ENCODE results near the gene MRPL52. TPM values are rescaled to one million over a fixed set of nuclear protein-coding genes. Genes with fewer than 3 reads are reported as not detected.

MRPL52 gene
- total and polyA plus RNA-seq, 2 of the 13 experiments (the other 11 are each of a cell fraction or from before 2014, with no cell fraction given): 118 to 329 TPM

DNA sequence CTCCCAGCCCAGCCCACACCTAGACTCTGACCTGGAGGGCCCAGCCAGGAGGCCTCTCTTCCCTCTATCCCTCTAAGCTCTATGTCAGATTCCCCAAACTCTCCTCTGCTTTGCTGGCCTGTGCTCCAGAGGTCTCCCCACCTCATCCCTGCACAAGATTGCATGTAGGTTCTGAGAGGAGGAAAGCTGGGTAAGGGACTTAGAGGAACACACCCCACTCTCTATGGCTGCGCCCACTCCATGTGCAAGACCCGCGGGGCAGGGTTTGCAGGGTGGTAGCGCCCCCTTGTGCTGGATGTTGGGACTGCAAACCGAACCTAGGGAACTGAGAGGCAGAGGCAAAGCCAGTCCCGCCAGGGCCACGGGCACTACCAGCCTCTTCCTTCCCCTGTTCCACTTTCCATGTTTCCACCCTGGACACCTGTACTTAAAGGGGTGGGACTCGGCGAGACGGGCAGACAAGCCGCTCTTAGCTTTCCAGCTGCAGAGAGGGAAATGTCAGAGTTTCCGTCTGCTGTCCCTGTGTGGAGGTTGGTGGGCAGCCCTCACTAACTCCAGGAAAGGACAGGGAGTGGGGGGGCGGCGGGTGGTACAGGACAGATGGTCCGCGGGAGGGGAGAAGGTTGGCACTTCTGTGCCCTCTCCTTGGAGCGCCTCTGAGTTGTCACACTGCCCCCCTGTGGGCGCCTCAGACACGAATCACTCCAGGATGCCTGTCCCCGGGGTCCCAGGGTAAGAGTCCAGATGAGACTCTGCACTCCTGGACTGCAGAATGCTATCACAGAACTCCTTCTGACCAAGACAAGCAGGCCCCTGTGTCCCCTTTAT is 23.5 kb downstream of the MRPL52 start (continued):
- TF ChIP-seq, protein P1, sequence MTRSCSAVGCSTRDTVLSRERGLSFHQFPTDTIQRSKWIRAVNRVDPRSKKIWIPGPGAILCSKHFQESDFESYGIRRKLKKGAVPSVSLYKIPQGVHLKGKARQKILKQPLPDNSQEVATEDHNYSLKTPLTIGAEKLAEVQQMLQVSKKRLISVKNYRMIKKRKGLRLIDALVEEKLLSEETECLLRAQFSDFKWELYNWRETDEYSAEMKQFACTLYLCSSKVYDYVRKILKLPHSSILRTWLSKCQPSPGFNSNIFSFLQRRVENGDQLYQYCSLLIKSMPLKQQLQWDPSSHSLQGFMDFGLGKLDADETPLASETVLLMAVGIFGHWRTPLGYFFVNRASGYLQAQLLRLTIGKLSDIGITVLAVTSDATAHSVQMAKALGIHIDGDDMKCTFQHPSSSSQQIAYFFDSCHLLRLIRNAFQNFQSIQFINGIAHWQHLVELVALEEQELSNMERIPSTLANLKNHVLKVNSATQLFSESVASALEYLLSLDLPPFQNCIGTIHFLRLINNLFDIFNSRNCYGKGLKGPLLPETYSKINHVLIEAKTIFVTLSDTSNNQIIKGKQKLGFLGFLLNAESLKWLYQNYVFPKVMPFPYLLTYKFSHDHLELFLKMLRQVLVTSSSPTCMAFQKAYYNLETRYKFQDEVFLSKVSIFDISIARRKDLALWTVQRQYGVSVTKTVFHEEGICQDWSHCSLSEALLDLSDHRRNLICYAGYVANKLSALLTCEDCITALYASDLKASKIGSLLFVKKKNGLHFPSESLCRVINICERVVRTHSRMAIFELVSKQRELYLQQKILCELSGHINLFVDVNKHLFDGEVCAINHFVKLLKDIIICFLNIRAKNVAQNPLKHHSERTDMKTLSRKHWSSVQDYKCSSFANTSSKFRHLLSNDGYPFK (CRISPR knock-in tag; IDR thresholded peaks at IDR 0.05; ENCODE audit: borderline replicate concordance): peak; percentile 89
- TF ChIP-seq, protein P2, sequence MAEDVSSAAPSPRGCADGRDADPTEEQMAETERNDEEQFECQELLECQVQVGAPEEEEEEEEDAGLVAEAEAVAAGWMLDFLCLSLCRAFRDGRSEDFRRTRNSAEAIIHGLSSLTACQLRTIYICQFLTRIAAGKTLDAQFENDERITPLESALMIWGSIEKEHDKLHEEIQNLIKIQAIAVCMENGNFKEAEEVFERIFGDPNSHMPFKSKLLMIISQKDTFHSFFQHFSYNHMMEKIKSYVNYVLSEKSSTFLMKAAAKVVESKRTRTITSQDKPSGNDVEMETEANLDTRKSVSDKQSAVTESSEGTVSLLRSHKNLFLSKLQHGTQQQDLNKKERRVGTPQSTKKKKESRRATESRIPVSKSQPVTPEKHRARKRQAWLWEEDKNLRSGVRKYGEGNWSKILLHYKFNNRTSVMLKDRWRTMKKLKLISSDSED (CRISPR knock-in tag; IDR thresholded peaks at IDR 0.05): no peak
- TF ChIP-seq POLR2A (IDR thresholded peaks at IDR 0.05; ENCODE audit: insufficient read depth in 1 of 2, low read depth in 2 of 2, low read length in 2 of 2): no peak
- TF ChIP-seq GPN1 (CRISPR knock-in tag; IDR thresholded peaks at IDR 0.05; ENCODE audit: borderline replicate concordance): peak; percentile 91; the same call in 1 of the 2 replicates
- TF ChIP-seq ZFP36L1 (CRISPR knock-in tag; IDR thresholded peaks at IDR 0.05): peak; percentile 89
- TF ChIP-seq, protein P3, sequence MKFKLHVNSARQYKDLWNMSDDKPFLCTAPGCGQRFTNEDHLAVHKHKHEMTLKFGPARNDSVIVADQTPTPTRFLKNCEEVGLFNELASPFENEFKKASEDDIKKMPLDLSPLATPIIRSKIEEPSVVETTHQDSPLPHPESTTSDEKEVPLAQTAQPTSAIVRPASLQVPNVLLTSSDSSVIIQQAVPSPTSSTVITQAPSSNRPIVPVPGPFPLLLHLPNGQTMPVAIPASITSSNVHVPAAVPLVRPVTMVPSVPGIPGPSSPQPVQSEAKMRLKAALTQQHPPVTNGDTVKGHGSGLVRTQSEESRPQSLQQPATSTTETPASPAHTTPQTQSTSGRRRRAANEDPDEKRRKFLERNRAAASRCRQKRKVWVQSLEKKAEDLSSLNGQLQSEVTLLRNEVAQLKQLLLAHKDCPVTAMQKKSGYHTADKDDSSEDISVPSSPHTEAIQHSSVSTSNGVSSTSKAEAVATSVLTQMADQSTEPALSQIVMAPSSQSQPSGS (CRISPR knock-in tag; IDR thresholded peaks at IDR 0.05): peak; percentile 85; the same call in 1 of the 2 replicates
- no peak for TF ChIP-seq ZNF720 (CRISPR knock-in tag; IDR thresholded peaks at IDR 0.05)
- TF ChIP-seq ZBTB3 (CRISPR knock-in tag; IDR thresholded peaks at IDR 0.05; ENCODE audit: borderline replicate concordance, low read depth): 0 out of 2 replicates have a peak, but pooled peaks have one; percentile 86
- TF ChIP-seq ESRRA (CRISPR knock-in tag; IDR thresholded peaks at IDR 0.05; ENCODE audit: low read depth): peak; percentile 19; the same call in 1 of the 2 replicates
- TF ChIP-seq ZNF629 (CRISPR knock-in tag; conservative IDR thresholded peaks at IDR 0.05): 0 out of 2 replicates have a peak, but pooled peaks have one; percentile 14
- TF ChIP-seq, protein P4, sequence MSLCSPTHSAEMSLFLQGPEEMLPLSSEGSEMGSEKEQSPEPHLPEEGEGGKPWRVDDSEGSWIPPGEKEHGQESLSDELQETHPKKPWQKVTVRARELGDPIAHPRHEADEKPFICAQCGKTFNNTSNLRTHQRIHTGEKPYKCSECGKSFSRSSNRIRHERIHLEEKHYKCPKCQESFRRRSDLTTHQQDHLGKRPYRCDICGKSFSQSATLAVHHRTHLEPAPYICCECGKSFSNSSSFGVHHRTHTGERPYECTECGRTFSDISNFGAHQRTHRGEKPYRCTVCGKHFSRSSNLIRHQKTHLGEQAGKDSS (CRISPR knock-in tag; IDR thresholded peaks at IDR 0.05; ENCODE audit: borderline replicate concordance, low read depth): peak; percentile 99
- TF ChIP-seq ZSCAN29 (CRISPR knock-in tag; conservative IDR thresholded peaks at IDR 0.05): peak; percentile 88; the same call in 1 of the 2 replicates
- TF ChIP-seq CBFB (CRISPR knock-in tag; IDR thresholded peaks at IDR 0.05): peak; percentile 78
- TF ChIP-seq, protein P5, sequence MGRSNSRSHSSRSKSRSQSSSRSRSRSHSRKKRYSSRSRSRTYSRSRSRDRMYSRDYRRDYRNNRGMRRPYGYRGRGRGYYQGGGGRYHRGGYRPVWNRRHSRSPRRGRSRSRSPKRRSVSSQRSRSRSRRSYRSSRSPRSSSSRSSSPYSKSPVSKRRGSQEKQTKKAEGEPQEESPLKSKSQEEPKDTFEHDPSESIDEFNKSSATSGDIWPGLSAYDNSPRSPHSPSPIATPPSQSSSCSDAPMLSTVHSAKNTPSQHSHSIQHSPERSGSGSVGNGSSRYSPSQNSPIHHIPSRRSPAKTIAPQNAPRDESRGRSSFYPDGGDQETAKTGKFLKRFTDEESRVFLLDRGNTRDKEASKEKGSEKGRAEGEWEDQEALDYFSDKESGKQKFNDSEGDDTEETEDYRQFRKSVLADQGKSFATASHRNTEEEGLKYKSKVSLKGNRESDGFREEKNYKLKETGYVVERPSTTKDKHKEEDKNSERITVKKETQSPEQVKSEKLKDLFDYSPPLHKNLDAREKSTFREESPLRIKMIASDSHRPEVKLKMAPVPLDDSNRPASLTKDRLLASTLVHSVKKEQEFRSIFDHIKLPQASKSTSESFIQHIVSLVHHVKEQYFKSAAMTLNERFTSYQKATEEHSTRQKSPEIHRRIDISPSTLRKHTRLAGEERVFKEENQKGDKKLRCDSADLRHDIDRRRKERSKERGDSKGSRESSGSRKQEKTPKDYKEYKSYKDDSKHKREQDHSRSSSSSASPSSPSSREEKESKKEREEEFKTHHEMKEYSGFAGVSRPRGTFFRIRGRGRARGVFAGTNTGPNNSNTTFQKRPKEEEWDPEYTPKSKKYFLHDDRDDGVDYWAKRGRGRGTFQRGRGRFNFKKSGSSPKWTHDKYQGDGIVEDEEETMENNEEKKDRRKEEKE (IDR thresholded peaks at IDR 0.05): no peak
- peak; percentile 97 for TF ChIP-seq ZNF350 (CRISPR knock-in tag; IDR thresholded peaks at IDR 0.05; ENCODE audit: borderline replicate concordance, low read depth)
- TF ChIP-seq ZNF556 (CRISPR knock-in tag; IDR thresholded peaks at IDR 0.05; ENCODE audit: borderline replicate concordance): peak; percentile 95
- TF ChIP-seq KLF16 (CRISPR knock-in tag; IDR thresholded peaks at IDR 0.05): peak in 1 of 2 experiments; percentile 85; a peak in 2 of 4 replicates
- TF ChIP-seq SP140L (CRISPR knock-in tag; IDR thresholded peaks at IDR 0.05; ENCODE audit: borderline replicate concordance): peak; percentile 52; the same call in 1 of the 2 replicates

All from HepG2 (cell line).